Inflammatory macrophage (primary cell): ENCODE measurements around the gene SDC4.
"Not testable (repeated sequence)": the region's sequence is repeated elsewhere in the genome, so short reads cannot be mapped to it uniquely, and the experiment has no call there.

Source experiments
- DNase-seq, 2 donors: peaks; one replicate each; pipeline ENCODE4 v3.0.0-alpha.2; 2020 to 2022

SDC4 gene

DNA sequence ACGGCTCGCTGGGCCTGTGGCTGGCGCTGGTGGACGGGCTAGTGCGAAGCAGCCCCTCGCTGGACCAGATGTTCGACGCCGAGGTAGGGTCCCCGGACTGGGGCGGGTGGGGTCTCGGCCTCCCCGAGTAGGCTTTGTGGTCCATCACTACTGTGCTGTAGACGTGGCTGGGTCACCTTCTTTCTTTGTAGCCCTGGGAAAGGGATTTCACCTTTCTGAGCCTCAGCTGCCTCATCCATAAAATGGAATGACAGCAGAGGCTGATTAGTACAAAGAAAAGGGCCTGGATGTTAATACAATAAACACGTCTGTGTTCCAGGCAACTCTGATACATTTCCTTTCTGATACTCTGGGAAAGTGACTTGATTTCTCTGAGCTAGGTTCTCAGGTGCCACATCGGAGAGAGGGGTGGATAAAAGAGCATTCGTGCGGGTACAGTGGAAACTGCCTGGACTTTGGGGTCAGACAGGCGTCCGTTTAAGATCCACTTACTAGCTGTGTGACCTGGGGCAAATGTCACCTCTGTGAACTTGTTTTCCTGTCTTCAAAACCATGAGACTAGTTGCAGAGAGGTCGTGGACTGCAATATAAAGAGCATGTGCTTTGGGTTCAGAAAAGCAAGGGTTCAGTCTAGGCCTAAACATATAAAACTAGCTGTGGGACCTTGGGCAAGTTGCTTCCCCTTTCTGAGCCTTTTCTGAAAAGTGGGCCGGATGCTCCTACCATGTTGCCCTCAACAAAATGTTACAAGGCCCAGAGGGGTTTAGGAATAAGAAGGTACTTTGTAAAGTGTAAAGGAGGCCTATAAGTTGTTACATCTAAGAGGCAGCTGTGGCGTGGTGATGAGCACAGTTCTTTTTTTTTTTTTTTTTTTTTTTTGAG is 15.6 kb upstream of the SDC4 start:
- DNase-seq = peak in 1 of 2 donors; percentile 22

DNA sequence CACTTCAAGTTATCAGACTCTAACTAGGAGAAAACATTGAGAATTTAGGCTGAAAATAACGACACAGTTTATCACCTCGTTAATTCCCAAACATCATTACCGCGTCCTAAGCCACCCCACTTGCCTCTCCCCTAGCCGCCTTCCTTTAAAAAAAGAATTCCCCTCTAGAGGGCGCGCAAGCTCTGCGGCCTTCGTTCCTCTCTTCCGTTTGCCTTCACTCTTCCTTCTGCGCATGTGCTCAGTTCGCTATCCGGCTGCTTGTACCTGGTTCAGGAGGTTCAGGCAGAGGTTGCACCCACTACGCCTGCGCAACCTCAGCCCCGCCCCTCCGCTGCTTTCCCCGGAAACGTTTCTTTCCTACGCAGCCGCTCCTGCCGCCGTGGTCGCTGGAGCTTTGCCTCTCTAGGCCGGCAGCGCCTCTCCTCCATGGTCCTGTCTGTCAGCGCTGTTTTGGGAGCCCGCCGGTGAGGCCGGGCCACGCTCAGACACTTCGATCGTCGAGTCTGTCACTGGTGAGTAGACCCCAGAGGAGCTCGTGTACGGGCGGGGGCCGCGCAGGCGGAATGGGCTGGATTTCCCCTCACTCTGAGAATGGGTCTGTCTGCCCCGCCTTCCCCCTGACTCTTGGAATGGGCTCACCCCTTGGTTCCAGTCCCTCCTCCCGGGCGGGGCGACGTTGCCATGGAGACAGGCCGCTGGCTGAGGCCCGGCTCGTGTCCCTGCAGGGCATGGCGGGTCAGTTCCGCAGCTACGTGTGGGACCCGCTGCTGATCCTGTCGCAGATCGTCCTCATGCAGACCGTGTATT is 14.8 kb upstream of the SDC4 start, which contains the start of gene SYS1:
Gene SYS1, plus strand, starts transcription at position 353 of the 807 bp plus-strand sequence. Its CDS starts 376 bp downstream, at position 729.
- peak; percentile 98 to 99 for DNase-seq

DNA sequence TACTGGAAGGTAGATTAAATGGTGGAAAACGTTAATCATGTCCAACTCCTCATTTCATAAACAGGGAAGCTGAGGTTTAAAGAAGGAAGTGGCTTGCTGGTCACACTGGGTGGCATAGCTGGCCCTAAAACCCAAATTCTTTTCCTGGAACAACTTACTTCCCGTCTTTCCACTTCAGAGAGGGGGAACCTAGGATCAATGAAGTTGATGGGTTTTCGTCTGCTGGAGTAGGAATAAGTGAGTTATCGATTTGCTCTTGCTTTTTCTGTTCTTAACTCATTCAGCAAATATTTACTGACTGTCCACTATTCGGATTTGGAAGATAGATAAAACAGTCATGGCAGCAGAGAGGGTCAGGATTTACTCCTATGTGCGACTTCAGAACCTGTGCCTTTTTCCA is 13.6 kb upstream of the SDC4 start:
- DNase-seq = peak; percentile 69 to 76

DNA sequence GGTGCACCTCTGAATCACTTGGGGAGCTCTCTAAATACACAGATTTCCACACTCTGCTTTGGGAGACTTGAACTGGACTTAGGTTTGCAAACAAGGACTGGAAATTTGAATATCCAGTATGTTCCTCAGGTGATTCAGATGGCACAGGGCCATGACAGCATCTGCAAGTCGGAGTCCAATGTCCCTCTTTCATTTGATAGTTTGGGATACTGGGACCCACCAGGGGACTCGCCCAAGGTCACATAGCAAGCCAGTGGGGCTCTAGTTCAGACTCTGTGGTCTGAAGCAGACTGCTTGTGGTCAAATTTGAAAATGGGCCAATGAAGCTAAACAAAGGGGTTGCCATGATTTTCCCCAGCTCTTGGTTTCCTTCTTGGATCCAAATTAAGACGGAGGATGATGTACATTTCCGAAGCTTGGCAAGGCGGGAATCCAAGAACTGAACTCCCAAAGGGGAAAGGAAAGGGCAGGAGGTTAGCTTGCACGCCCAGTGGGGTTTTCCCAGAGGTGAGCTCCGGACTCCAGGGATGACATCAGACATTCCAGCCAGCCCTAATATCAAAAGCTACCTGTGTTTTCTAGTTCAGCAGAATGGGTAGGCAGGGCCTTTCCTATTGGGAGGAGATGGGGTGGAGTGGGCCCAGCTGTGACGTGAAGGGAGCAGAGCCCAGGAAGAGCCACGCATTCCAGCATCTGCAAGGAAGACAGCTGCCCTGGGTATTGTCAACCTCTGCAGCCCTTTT is 11.4 kb upstream of the SDC4 start:
- no peak for DNase-seq

DNA sequence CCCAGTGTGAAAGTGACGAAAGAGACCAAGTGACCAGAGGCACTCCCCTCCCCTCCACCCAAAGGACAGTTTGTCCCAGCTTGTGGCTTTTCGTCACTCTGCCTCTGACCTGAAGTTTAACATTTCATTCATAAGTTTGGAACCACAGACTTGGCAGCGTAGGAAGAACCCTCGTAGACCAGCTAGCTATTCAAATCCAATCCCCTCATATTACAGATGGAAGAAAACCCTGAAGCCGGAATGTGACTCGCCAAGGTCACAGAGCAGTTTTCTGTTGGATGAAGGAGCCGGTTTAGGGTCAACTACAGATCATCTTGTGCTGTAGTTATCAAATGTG is 10.8 kb upstream of the SDC4 start:
- DNase-seq = peak; percentile 50 to 54

DNA sequence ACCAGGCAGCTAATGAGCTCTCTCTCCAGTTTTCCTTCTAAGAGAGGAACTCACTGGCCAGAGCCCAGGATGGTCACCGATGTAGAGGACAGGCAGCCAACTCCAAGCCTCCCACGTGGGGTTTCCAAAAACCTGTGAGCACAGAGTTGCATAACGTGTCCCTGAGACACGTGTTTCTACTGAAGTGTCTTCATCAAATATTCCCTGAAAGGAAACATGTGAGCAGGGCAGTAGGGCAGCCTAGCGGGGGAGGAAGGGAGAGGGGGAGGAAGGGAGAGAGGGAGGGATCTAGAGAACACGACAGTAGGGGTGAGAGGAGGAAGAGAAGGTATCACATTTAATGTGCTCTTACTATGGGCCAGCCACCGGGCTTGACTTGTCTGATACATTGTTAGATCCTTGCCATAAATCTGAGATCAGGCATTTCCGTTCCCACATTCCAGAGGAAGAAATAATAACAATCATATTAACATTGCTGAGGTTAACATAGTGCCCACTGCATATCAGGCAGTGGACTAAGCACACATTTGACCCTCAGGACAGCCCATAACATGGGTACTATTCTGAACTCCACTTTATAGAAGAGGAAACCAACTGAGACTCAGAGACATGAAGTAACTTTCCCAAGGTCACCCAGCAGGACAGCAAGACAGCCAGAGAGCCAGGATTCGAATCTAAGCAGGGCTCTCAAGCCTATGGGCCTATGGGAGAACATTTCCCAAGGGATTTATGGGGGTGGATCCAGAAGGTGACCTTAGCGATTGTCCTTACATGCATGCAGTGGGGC is 10.3 kb upstream of the SDC4 start:
- peak; percentile 92 to 94 for DNase-seq

DNA sequence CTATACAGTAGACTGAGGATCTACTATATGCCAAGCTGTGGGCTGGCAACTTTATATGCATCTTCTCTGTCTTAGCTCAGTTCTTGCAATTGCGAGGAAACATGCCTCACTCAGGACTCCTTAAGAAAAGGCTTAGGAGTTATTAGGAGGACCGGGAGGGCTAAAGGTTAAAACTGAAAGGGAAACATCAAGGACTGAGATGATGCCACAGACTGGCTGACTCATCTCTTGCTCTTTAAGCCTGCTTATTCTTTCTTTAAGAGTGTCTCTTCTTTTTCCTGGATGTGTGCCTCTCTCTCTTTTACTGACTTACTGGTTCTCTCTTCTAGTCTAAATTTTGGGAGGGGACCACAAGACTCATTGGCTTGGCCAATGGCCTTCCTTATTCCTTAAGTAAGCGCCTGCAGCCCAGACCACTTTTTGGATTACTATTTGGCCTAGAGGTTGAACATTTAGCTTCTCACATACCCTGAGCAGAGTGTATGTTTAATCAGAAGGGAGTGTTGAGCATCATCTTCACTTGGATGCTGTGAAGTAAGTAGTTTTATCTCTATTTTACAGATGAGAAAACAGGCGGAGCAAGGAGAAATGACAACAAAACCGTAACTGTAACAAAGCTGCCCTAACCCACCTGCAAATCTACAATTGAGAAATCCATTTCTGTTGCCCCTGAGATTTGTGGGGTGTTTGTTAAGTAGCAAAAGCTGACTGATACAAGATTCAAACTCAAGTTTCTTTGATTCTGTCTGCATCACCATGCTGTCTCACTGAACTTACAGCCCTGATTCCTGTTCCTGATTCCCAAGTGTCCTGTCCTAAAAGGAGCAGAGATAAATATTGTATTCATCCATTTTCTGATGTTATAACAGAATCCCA is 7.2 kb upstream of the SDC4 start:
- DNase-seq = peak; percentile 27 to 44

DNA sequence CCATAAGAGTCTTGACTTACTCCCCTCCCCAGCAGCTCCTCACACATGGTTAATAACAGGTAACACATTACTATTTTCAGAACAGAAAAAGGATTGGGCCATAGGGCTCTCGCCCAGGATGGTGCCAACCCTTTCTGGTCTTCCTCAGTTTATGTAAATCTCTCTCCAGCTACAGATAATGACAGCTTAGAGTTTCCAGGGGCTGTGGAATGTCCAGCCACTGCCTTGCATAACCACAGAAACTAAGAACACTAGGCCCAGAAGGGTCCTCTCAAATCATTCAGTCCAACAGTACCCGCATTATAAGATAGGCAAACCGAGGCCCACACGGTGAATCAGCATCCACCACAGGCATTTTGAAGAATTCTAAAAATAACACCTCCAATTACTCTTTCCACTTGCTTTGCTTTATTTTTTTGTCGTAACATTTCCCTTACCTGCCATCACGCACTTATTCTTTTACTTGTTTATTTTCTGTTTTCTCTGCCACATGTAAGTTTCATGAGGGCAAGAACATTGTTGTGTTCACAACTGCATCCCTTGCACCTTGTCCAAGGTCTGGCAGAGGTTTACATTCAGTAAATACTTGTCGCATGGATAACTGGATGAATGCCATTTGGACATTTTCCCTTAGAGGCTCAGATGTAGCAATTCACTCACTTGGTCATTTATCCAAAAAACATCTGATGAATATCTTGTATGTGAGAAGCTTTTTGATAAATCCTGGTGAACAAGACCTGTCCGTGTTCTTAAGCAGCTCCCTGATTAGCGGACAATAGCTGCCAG is 6.4 kb upstream of the SDC4 start:
- DNase-seq = no peak

DNA sequence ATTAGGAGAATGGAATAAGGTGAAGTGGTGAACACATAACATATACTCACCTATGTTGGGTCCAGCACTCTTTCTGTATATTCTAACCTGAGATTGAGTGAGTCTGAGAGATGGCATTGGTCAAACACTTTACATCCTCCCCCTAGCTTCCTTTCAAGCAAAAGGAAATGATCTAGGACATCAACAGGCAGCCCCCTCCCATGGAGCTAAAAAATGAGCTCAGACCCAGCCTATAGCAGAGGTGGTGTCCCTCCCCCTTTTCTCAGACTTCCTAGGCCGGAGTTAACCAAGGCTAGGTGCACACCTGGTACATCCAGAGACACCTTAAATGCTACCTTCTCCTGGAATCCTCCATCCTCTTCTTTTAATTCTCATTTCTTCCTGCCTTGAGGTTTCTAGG is 5.5 kb upstream of the SDC4 start:
- no peak for DNase-seq

DNA sequence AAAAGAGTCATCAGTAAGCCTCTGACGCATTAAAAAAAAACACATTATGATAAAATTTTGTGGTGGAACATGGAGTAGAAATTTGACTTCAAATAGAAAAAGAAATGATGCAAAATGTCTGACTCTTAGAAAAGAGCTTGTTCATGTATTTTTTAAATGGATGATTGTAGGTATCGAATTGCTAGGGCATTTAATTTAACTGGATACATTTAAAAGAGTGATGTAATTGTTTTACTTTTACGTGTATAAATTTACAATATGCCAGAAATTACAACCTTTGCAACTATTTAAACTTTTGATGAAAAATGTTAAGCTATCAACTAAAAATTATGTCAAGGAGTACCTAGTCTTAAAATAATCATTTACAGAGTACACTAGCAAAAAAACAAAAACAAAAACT is 4.5 kb upstream of the SDC4 start:
- no peak for DNase-seq

DNA sequence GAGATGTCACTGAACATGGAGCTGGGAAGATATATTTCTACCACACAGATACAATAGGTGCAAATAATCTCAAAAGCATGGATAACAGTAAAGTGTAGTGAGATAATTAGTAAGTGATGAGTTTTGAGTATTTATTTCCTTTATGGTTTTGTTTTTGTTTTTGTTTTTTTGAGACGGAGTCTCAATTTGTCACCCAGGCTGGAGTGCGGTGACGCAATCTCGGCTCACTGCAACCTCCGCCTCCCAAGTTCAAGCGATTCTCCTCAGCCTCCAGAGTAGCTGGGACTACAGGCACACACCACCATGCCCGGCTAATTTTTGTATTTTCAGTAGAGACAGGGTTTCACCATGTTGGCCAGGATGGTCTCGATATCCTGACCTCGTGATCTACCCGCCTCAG is 2.6 kb upstream of the SDC4 start:
- not testable (repeated sequence) for DNase-seq

DNA sequence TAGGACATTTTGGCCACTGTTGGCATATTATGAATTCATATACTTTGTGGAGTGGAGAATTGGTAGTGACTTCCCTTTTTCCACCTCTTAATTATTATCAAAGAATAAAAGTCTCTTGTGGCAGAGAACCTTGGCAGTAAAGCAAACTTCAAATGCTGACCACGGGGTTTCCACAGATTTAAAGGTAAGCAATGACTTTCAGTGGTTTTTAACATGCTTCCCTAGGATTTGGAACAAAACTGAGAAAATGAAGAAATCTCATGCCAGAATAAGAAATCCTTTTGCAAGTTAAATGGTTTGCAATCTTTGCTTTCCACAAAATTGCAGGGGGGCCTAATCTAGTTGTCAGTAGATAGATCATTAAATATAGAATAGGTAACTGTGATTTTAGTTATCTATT is 2.0 kb upstream of the SDC4 start:
- no peak for DNase-seq

DNA sequence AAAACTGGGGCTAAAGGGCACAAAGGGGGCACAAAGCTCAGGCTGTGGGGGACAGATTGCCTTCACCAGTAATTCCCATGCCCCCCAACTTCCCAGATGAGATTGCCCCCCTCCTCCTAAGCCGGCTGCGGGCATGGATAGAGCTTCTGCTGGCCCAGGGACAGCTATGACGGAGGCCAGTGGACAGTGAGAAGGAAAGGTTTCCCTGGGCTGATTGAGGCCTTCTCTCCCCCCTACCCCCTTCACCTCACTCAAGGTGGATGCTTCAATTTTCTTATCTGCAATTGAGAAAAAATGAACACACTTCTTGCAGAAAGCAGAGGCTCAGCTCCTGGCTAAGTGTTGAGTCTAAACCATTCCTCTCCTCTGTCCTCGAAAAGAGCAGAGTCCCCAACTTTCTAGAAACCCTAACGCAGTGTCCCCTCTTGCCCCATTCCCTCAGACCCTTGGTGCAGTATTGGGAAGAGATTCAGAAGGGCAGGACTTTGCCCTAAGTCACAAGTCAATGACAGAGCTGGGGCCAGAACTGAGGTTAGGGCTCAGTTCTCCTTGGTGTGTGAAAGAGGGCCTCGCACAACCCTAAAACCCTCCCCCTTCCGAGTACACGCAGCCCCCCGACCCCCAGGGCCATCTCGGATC is 808 bp downstream of the SDC4 start:
- DNase-seq = peak; percentile 19 to 58

DNA sequence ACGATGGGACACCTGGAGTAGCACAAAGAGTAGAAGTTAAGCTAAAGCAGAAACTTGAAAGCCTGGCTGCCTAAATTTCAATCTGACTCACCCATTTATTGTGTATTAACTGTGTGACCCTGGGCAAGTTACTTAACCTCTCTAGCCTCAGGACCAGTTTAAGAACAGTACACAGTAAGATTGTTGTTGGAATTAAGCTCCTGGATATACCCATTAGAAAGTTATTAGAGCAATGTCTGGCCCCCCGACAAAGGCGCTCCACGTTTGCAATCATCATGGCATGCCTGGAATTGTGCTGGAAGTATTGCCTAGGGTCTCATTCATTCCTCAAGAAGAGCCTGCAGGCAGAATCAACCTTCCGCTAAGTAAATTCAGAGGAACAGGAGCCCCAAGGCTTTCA is 1.4 kb downstream of the SDC4 start:
- DNase-seq = no peak

DNA sequence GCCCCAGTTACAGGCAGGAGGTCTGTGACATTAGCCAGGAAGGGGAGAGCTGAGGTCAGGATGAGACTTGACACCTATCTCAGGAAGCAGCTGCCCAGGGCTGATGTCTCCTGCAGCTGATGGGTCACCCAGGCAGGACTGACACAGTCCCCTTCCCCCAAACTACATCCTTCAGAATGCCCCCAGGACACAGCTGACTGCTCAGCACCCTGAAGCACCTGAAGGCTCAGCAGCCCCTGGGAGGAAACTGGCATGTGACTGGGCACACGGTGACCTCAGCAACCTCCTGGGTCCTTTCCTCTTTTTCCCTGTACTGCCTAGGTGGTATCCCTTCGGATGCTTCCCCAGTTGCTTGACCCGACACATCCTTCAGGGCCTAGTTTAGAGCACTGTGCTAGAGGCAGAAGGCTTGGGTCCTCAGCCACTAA is 1.9 kb downstream of the SDC4 start:
- no peak for DNase-seq

DNA sequence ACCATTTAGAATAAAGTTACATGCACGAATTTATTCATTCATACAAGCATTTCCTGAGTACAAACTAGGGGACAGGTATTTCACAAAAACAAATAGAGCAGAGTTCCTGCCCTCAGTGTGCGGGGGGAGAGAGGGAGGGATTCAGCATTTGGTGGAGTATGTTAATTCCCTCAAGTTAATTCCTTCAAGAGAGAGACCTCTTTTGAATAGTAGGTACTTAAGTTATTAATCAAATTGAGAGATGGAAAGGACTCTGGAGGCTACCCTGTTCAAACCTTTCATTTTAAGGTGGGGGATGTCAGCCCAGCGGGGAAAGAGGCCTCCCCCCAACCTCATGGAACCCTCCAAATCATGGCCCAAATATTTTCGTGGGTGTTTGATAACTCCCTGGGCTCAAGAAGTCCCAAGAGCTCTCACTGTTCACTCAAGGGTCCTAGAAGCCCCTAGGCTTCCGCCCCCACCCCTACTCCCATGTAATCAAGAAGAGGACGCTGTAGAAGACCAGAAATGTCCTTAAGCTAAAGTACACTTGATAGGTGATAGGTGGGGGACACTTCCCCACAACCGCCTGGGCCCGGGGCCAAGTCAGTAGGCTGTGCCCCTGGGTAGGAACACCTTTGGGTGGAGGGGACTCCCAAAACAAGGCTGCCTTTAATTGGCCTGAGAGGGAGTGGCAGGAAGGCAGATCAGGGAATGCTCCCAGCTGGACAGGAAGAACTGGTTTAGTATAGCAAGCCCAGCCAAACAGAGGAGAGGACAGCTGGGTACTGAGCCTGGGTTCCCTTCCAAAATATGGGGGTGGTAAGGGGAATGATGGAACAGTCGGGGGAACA is 2.9 kb downstream of the SDC4 start:
- DNase-seq = no peak

DNA sequence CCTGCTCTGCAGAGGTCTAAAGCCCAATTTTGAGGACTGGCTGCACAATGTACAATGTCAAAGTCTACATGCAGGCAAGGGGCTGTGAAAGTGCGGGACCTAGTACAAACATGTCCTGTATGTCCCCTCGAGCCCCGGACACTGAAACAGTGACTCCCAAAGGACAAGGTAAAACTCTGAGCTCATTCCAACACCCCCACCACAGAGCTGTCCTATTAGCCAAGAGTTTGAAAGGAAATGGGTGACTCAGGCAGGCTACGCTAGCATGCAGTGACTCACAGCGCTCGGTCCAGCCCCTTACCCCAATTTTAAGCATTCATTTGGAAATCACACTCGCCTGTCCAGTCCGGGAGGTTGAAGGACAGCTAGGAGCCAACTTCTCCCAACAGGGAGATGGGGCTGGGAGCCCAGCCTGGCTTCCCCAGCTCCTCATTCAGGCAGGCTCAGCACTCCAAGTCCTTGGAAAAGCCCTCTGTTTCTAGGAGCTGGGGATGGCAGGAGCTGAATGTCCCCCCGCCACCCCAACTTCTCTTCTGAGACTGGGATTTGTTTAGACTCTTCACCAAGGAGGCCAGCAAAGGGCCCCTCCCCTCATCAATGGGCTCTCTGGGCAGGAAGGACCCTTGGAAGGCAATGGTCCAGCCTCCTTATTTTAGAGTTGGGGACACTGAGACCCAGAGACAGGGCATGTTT is 3.9 kb downstream of the SDC4 start:
- peak; percentile 76 to 85 for DNase-seq

DNA sequence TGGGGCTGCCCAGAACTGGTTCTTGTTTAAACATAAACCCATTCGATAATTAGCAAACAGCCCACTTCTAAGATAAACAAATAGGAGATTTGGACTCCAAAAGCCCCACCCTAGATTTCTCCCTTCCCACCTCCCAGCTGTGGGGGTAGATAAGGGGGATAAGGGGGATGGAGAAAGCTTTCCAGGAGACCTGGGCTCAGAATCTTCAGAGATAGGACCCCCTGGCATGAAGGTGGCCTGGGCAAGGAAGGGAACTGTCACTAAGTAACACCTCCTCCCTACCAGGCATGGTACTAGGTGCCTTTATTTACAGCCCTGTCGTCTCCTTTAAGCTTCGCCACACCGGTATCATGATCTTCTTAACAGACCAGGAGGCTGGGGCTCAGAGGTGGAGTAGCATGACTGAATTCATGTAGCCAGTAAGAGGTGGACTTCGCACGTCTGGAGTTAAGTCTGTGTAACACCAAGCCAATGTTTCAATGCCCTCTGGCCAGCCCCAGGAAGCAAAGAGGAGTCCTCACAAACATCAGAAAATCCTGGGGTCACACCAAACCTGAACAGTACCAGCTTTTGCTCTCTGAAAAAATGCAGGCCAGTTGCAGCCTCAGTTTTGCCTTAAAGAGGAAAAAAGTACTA is 4.6 kb downstream of the SDC4 start:
- DNase-seq = no peak
